HEK293 (cell line): Measurements from ENCODE around the gene ARHGAP26.

Experiments
- CTCF ChIA-PET: fragments of 350-600 bp; formaldehyde crosslinking; extraction: SDS; loops from one replicate; lab custom pipeline; 2021; ENCODE audit warnings: antibody characterized with exemption; lab: Yijun Ruan, JAX
- POLR2A ChIA-PET: fragments of 300-600 bp; formaldehyde crosslinking; extraction: SDS; loops from one replicate; lab custom pipeline; 2020; ENCODE audit warnings: antibody characterized with exemption, inconsistent platforms; lab: Yijun Ruan, JAX
- H3K27ac ChIP-seq: fragments of 200-500 bp; sonication (Bioruptor generic); 2 replicates; pipeline ENCODE4 v1.5.1; 2014; ENCODE audit warnings: low read depth, low read length, control low read depth, inconsistent platforms; ENCODE audit errors: extremely low read depth
- H3K36me3 ChIP-seq, 2 experiments: fragments of 200-500 bp in 1 of 2; sonication (Bioruptor generic) in 1 of 2; 1 replicate in 1 of 2; 2 replicates in 1 of 2; pipeline ENCODE4 v1.5.1; 2014 to 2017; ENCODE audit warnings: inconsistent platforms in 2 of 2, low read length in 2 of 2; ENCODE audit not compliant: control insufficient read depth in 2 of 2, insufficient read depth in 1 of 2
- H3K4me1 ChIP-seq: fragments of 200-500 bp; sonication (Bioruptor generic); 2 replicates; pipeline ENCODE4 v1.5.1; 2014; ENCODE audit warnings: mild to moderate bottlenecking, low read length, inconsistent platforms; ENCODE audit not compliant: control insufficient read depth, insufficient read depth
- H3K4me3 ChIP-seq: 2 replicates; pipeline ENCODE4 v1.5.1; 2011; ENCODE audit warnings: low read depth, mild to moderate bottlenecking, control low read depth, low read length, moderate library complexity
- H3K9me3 ChIP-seq: fragments of 200-500 bp; sonication (Bioruptor generic); 2 replicates; pipeline ENCODE4 v1.5.1; 2014; ENCODE audit warnings: low read depth, low read length, inconsistent platforms; ENCODE audit not compliant: control insufficient read depth, insufficient read depth
- IKZF3 ChIP-seq: fragments of 450-650 bp; IDR thresholded peaks from 2 replicates; pipeline ENCODE4 v1.5.0; 2018; ENCODE audit warnings: missing biosample characterization, mild to moderate bottlenecking, missing genetic modification characterization, moderate library complexity
- OVOL3 ChIP-seq: fragments of 450-650 bp; formaldehyde crosslinking; IDR thresholded peaks from 2 replicates; pipeline ENCODE4 v1.5.1; 2016; ENCODE audit warnings: missing biosample characterization, missing genetic modification characterization
- SETDB1 ChIP-seq: IDR thresholded peaks from one replicate; pipeline ENCODE4 v1.6.1; 2017; ENCODE audit warnings: mild to moderate bottlenecking, low read length, moderate library complexity, mixed read lengths; ENCODE audit not compliant: insufficient read length
- ZBTB48 ChIP-seq: fragments of 450-650 bp; formaldehyde crosslinking; IDR thresholded peaks from 2 replicates; pipeline ENCODE4 v1.5.1; 2016; ENCODE audit warnings: missing biosample characterization, missing genetic modification characterization
- ZFP41 ChIP-seq: fragments of 450-650 bp; formaldehyde crosslinking; IDR thresholded peaks from 2 replicates; pipeline ENCODE4 v1.5.1; 2016; ENCODE audit warnings: missing biosample characterization, missing genetic modification characterization, borderline replicate concordance
- ZNF211 ChIP-seq: fragments of 450-650 bp; formaldehyde crosslinking; IDR thresholded peaks from 2 replicates; pipeline ENCODE4 v1.5.1; 2016; ENCODE audit warnings: low read depth, missing biosample characterization, missing genetic modification characterization
- ZNF24 ChIP-seq: fragments of 450-650 bp; formaldehyde crosslinking; IDR thresholded peaks from 2 replicates; pipeline ENCODE4 v1.5.1; 2016; ENCODE audit warnings: missing biosample characterization, missing genetic modification characterization
- ZNF266 ChIP-seq: fragments of 450-650 bp; formaldehyde crosslinking; IDR thresholded peaks from 2 replicates; pipeline ENCODE4 v1.5.1; 2016; ENCODE audit warnings: missing biosample characterization, missing genetic modification characterization, low read depth
- ZNF292 ChIP-seq: fragments of 450-650 bp; formaldehyde crosslinking; IDR thresholded peaks from 2 replicates; pipeline ENCODE4 v1.5.1; 2016; ENCODE audit warnings: low read depth, missing biosample characterization, missing genetic modification characterization, borderline replicate concordance
- ZNF514 ChIP-seq: fragments of 450-650 bp; formaldehyde crosslinking; IDR thresholded peaks from 2 replicates; pipeline ENCODE4 v1.5.1; 2016; ENCODE audit warnings: missing biosample characterization, missing genetic modification characterization
- ZNF548 ChIP-seq: fragments of 450-650 bp; formaldehyde crosslinking; IDR thresholded peaks from 2 replicates; pipeline ENCODE4 v1.5.1; 2016; ENCODE audit warnings: missing biosample characterization, missing genetic modification characterization
- ZNF624 ChIP-seq: fragments of 450-650 bp; formaldehyde crosslinking; IDR thresholded peaks from 2 replicates; pipeline ENCODE4 v1.5.1; 2017; ENCODE audit warnings: missing biosample characterization, missing genetic modification characterization
- ZNF629 ChIP-seq: fragments of 450-650 bp; formaldehyde crosslinking; IDR thresholded peaks from 2 replicates; pipeline ENCODE4 v1.5.1; 2017; ENCODE audit warnings: missing biosample characterization, missing genetic modification characterization
- ZNF660 ChIP-seq: fragments of 450-650 bp; IDR thresholded peaks from 2 replicates; pipeline ENCODE4 v1.5.1; 2018; ENCODE audit warnings: missing biosample characterization, mild to moderate bottlenecking, missing genetic modification characterization
- TF ChIP-seq, protein P1 (sequence below): fragments of 450-650 bp; formaldehyde crosslinking; optimal IDR thresholded peaks from 2 replicates; pipeline ENCODE3; 2016; ENCODE audit warnings: missing biosample characterization, mild to moderate bottlenecking, missing genetic modification characterization
- TF ChIP-seq, protein P2 (sequence below): fragments of 450-650 bp; formaldehyde crosslinking; IDR thresholded peaks from 2 replicates; pipeline ENCODE4 v1.5.1; 2016; ENCODE audit warnings: missing biosample characterization, missing genetic modification characterization, borderline replicate concordance
- TF ChIP-seq, protein P3 (sequence below): sonication (generic); formaldehyde crosslinking; IDR thresholded peaks from 2 replicates; pipeline ENCODE4 v1.8.1; 2022; ENCODE audit warnings: mild to moderate bottlenecking, moderate library complexity, missing genetic modification reagents
- TF ChIP-seq, protein P4 (sequence below): fragments of 450-650 bp; formaldehyde crosslinking; IDR thresholded peaks from 2 replicates; pipeline ENCODE4 v1.5.1; 2016; ENCODE audit warnings: missing biosample characterization, missing genetic modification characterization

Gene ARHGAP26

DNA sequence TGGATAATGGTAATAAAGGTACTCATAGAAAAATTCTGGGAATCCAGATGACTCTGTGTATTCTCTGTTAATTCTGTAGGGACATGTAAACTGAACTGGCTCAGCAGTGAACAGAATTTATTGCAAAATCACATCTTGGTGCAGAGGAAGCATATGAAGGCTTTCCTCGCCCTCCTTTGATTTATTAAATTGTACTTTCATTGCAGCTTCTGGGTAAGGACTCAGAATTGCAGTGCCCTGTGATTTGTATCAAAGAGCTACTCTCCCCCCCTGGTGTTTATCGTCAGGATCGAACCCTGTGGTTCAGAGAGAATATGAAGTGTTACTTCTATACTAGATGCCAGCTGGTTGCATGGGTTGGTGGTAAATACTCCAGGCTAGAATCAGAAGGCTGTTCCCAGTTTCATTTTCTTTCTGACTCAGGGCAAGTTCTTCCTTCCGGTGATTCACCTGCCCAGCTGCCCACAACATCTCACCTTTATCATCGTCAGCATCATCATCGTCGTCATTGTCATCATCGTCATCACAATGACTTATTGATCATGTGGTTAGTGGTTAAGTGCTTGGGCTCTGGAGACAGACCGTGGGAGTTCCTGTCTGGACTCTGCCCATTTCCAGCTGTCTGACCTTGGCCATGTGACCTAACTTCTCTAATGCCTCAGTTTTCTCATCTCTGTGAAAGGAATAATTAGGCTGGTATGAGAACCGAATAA, 238.8 kb downstream of the ARHGAP26 start (continued):
- peak; percentile 50; the same call in 1 of the 2 replicates for TF ChIP-seq ZNF629 (tag by site-specific recombination)

DNA sequence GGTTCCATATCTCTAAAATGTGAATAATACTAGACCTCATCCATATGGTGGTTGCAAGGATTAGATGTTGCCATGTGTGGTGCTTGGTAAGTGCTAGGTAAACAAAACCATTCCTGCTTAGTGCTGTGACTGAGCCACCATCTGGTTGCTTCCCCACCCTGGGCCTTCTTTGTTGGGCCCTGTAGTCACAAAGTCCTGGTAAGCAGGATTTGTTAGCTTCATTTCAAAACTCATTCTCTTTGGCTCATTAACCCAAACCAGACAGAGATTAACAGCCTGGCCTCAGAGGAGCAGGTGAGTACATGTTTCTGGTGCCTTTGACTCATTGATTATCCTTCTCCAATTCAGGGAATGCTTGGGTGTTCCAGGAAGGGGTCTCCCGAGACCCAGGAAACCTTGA, 240.2 kb downstream of the ARHGAP26 start:
- H3K9me3 ChIP-seq, result no peaks in the 10 kb centered on the region
- H3K27ac ChIP-seq, result no peak overlapping the region
- ChIA-PET POLR2A (no interaction called here), CTCF (interaction anchor here (0.6 to 0.9 kb wide), 3 partner anchors 9 to 378 kb away, joined by 3 read pairs; no protein-coding TSS in a partner anchor)
- TF ChIP-seq, protein P1, sequence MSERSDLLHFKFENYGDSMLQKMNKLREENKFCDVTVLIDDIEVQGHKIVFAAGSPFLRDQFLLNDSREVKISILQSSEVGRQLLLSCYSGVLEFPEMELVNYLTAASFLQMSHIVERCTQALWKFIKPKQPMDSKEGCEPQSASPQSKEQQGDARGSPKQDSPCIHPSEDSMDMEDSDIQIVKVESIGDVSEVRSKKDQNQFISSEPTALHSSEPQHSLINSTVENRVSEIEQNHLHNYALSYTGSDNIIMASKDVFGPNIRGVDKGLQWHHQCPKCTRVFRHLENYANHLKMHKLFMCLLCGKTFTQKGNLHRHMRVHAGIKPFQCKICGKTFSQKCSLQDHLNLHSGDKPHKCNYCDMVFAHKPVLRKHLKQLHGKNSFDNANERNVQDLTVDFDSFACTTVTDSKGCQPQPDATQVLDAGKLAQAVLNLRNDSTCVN (tag by site-specific recombination), result no peak
- TF ChIP-seq ZNF548 (tag by site-specific recombination) (no peak), ZNF514 (tag by site-specific recombination) (no peak), ZNF211 (tag by site-specific recombination) (no peak)
- TF ChIP-seq, protein P2, sequence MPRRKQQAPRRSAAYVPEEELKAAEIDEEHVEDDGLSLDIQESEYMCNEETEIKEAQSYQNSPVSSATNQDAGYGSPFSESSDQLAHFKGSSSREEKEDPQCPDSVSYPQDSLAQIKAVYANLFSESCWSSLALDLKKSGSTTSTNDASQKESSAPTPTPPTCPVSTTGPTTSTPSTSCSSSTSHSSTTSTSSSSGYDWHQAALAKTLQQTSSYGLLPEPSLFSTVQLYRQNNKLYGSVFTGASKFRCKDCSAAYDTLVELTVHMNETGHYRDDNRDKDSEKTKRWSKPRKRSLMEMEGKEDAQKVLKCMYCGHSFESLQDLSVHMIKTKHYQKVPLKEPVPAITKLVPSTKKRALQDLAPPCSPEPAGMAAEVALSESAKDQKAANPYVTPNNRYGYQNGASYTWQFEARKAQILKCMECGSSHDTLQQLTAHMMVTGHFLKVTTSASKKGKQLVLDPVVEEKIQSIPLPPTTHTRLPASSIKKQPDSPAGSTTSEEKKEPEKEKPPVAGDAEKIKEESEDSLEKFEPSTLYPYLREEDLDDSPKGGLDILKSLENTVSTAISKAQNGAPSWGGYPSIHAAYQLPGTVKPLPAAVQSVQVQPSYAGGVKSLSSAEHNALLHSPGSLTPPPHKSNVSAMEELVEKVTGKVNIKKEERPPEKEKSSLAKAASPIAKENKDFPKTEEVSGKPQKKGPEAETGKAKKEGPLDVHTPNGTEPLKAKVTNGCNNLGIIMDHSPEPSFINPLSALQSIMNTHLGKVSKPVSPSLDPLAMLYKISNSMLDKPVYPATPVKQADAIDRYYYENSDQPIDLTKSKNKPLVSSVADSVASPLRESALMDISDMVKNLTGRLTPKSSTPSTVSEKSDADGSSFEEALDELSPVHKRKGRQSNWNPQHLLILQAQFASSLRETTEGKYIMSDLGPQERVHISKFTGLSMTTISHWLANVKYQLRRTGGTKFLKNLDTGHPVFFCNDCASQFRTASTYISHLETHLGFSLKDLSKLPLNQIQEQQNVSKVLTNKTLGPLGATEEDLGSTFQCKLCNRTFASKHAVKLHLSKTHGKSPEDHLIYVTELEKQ, result no peak
- no peaks in the 10 kb centered on the region for H3K36me3 ChIP-seq
- no peak overlapping the region for H3K4me3 ChIP-seq
- H3K4me1 ChIP-seq, result peaks cover 4% of the 10 kb centered on the region; the same call in 1 of the 2 replicates

DNA sequence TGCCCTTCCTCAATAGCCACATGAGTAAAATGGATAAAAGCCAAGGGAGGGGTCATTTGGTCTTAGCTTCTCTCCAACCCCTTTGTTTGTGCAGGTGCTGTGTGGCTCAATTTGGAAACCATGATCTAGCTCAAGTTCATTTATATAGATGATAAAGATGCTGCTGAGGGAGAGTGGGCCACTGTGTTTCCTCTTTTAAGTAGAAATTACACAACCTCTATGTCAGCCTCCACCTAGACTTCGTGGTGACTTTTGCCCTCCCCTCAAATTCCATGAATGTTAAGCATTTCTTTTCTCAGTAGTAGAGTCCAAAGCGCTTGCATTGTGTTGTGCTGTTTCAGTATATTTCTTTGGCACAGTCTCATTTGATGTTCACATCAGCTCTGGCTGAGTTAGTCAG, 241.4 kb downstream of the ARHGAP26 start:
- Histone ChIP-seq H3K4me1 (peaks cover 4% of the 10 kb centered on the region; the same call in 1 of the 2 replicates), H3K36me3 (no peaks in the 10 kb centered on the region), H3K9me3 (no peaks in the 10 kb centered on the region), H3K27ac (no peak overlapping the region), H3K4me3 (no peak overlapping the region)
- TF ChIP-seq ZNF266 (tag by site-specific recombination) (no peak), ZNF24 (tag by site-specific recombination) (no peak), ZNF624 (tag by site-specific recombination) (no peak), ZBTB48 (no peak)
- TF ChIP-seq, protein P3, sequence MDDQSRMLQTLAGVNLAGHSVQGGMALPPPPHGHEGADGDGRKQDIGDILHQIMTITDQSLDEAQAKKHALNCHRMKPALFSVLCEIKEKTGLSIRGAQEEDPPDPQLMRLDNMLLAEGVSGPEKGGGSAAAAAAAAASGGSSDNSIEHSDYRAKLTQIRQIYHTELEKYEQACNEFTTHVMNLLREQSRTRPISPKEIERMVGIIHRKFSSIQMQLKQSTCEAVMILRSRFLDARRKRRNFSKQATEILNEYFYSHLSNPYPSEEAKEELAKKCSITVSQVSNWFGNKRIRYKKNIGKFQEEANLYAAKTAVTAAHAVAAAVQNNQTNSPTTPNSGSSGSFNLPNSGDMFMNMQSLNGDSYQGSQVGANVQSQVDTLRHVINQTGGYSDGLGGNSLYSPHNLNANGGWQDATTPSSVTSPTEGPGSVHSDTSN, result no peak
- ChIA-PET CTCF (interaction anchor here (0.7 to 1.1 kb wide), 3 partner anchors 107 to 193 kb away, joined by 3 read pairs; no protein-coding TSS in a partner anchor), POLR2A (no interaction called here)

DNA sequence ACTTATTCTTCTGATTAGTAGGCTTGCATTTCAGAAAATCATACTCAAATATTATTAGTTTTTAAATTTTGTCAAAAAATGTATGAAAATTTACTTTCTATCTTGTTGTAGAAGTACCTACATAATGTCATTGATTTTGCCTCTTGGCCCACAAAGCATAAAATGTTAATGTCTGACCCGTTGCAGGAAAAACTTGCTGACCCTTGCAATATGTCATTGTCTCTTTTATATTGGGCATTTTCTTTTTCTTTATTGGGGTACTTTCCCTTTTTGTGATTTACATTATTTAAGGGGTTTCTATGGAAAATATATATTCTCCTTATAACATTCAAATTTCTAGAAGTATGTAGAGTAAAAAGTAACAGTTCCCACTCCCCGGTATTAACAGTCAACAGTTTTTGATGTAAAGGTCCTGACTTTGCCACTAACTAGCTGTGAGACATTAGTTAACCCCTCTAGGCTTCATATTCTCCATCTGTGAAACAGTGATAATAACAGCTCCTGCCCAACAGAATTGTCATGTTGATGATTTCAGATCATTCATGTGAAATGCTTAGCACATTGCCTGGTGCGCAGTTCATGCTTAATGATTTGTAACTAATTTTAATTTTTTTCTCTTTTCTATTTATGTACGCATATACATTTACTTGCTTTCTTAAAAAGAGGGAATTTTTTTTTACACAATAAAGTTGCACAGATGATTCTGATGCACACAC, 243.2 kb downstream of the ARHGAP26 start:
- Histone ChIP-seq H3K4me3 (no peak overlapping the region), H3K4me1 (peaks cover 11% of the 10 kb centered on the region), H3K27ac (no peak overlapping the region), H3K36me3 (no peaks in the 10 kb centered on the region), H3K9me3 (no peaks in the 10 kb centered on the region; the same call in 1 of the 2 replicates)
- ChIA-PET CTCF (interaction anchor here (0.6 to 3.1 kb wide), 9 partner anchors 10 to 1178 kb away, joined by 3 to 14 read pairs (median 3); no protein-coding TSS in a partner anchor), POLR2A (no interaction called here)
- no peak for TF ChIP-seq SETDB1
- no peak for TF ChIP-seq ZFP41 (tag by site-specific recombination)
- TF ChIP-seq OVOL3 (tag by site-specific recombination), result no peak
- no peak for TF ChIP-seq IKZF3 (tag by site-specific recombination)
- TF ChIP-seq, protein P4, sequence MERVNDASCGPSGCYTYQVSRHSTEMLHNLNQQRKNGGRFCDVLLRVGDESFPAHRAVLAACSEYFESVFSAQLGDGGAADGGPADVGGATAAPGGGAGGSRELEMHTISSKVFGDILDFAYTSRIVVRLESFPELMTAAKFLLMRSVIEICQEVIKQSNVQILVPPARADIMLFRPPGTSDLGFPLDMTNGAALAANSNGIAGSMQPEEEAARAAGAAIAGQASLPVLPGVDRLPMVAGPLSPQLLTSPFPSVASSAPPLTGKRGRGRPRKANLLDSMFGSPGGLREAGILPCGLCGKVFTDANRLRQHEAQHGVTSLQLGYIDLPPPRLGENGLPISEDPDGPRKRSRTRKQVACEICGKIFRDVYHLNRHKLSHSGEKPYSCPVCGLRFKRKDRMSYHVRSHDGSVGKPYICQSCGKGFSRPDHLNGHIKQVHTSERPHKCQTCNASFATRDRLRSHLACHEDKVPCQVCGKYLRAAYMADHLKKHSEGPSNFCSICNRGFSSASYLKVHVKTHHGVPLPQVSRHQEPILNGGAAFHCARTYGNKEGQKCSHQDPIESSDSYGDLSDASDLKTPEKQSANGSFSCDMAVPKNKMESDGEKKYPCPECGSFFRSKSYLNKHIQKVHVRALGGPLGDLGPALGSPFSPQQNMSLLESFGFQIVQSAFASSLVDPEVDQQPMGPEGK (tag by site-specific recombination), result no peak
- no peak for TF ChIP-seq ZNF292 (tag by site-specific recombination)
- no peak for TF ChIP-seq ZNF660 (tag by site-specific recombination)
